NCI-H1105 treated with DMSO at 0.1 percent for 48 hours (cell line): ENCODE data around the gene CLTC.
A peak's percentile ranks its signal among the peaks of the same experiment; 100 is the strongest.
"Not testable (repeated sequence)": the region's sequence is repeated elsewhere in the genome, so short reads cannot be mapped to it uniquely, and the experiment has no call there.

Experiments
- DNase-seq: peaks from one replicate; lab custom pipeline; 2025; lab: John Stamatoyannopoulos, UW

Gene CLTC

GRCh38 chr17:59634632-59635541 lies 15.2 kb downstream of the CLTC start:
- no peak for DNase-seq

GRCh38 chr17:59637611-59638310 lies 18.1 kb downstream of the CLTC start:
- no peak for DNase-seq

- no peak for DNase-seq
Measured at GRCh38 chr17:59638553-59638952, 18.9 kb downstream of the CLTC start.

- no peak for DNase-seq
Measured at GRCh38 chr17:59641799-59642484, 22.2 kb downstream of the CLTC start.

- DNase-seq = no peak
Measured at GRCh38 chr17:59642565-59642964, 22.9 kb downstream of the CLTC start.

GRCh38 chr17:59643159-59644140 lies 23.8 kb downstream of the CLTC start:
- DNase-seq = no peak

GRCh38 chr17:59647288-59647687 lies 27.6 kb downstream of the CLTC start:
- no peak for DNase-seq

GRCh38 chr17:59649886-59650285 lies 30.2 kb downstream of the CLTC start:
- no peak for DNase-seq

- DNase-seq = no peak
Measured at GRCh38 chr17:59650642-59651041, 30.9 kb downstream of the CLTC start.

GRCh38 chr17:59651346-59651745 lies 31.7 kb downstream of the CLTC start:
- no peak for DNase-seq

- no peak for DNase-seq
Measured at GRCh38 chr17:59652119-59652518, 32.4 kb downstream of the CLTC start.

- DNase-seq = not testable (repeated sequence)
Measured at GRCh38 chr17:59656624-59657023, 36.9 kb downstream of the CLTC start.

- peak; percentile 16 for DNase-seq
Measured at GRCh38 chr17:59666235-59666634, 46.5 kb downstream of the CLTC start.

GRCh38 chr17:59668816-59669215 lies 49.1 kb downstream of the CLTC start:
- no peak for DNase-seq

- DNase-seq = no peak
Measured at GRCh38 chr17:59669411-59669810, 49.7 kb downstream of the CLTC start.

- DNase-seq = no peak
Measured at GRCh38 chr17:59669944-59670343, 50.2 kb downstream of the CLTC start.

GRCh38 chr17:59671386-59671785 lies 51.7 kb downstream of the CLTC start:
- DNase-seq = no peak

- no peak for DNase-seq
Measured at GRCh38 chr17:59675231-59675630, 55.5 kb downstream of the CLTC start.

GRCh38 chr17:59676716-59677115 lies 57.0 kb downstream of the CLTC start:
- peak; percentile 48 for DNase-seq

GRCh38 chr17:59678918-59679317 lies 59.2 kb downstream of the CLTC start:
- no peak for DNase-seq

GRCh38 chr17:59680314-59680713 lies 60.6 kb downstream of the CLTC start:
- no peak for DNase-seq
